Stimulated activated CD4-positive, alpha-beta T cell treated with anti-CD3 and anti-CD28 coated beads, Interleukin-1b, Interleukin-23, amount 100 ng/mL, for 1 hour (primary cell): ENCODE data around the gene SHLD1.

Experiments
- DNase-seq, 2 donors: peaks; one replicate each; pipeline ENCODE4 v3.0.0-alpha.2; 2020; ENCODE audit warnings: low read depth in 2 of 2

SHLD1 gene

DNA sequence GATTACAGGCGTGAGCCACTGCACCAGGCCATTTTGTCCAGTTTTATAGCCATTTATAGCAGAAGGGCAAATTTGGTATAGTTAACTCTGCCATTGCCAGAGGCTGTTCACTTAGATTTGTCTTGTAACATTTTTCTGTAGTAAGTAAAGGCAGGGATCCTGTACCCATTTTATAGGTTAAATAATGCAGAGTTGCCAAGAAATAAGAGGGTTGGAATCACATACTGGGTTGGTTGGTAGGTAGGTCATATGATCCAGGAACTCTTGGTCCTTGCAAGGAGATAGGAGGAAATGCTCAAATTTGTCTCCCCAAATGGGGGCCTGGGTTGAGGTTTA lies 68.1 kb downstream of the SHLD1 start:
- no peak for DNase-seq

DNA sequence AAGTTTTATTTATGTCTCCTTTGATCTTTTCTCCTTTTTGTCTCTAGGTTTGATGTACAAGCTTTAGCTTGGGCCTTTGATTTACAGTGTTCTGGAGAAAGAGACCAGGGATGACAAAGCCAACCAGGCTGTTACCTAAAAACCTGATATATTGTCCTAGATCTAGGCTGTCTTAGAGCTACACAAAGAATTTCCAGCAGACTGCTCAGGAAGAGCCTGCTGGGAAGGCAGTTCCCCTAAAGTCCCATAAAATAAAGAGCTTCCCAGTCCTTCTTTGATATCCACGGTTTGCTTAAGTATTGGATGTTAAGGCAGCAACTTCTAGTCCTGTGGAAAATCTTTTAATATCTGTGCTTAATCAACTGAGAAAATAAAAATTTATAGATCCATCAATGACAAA lies 70.5 kb downstream of the SHLD1 start:
- no peak for DNase-seq

DNA sequence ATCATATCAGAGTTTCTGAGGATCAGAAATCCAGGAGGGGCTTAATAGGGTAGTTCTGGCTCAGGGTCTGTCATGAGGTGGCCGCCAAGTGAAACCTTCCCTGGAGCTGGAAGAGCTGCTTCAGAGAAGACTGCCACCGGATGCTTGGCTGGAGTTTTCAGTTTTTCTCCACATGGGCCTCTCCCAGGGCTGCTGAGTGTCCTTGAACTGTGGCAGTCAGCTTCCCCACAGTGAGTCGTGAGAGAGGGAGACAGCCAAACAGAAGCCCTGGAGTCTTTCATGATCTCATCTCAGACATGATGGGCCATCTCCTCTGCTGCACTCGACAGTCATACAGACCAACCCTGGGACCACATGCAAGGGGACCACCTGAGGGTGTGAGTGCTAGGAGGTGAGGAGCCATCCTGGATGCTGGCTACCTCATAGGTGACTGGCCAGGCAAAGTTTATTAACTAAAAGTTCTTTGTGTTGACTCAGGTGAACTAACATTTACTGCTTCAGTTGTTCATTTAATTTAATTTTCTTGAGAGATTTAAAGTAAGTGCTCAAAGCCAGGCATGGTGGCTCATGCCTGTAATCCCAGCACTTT lies 71.5 kb downstream of the SHLD1 start:
- DNase-seq, result no peak

DNA sequence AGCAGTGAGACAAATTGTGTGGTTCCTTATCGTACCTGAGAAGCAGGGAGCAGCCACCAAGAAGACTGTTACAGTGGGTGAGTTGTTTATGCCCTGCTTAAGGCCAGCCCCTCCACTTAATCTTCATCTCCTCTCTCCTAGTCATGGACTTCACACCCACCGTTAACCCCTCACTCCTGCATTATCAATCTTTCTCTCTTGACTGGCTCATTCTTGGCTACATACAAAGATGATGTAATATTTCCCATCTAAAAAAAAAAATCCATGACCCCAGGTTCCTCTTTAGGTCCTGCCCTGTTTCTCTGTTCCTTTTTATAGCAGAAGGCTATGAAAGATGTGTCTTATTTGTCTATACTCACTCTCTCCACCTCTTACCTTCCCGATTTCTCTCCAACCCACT lies 72.4 kb downstream of the SHLD1 start:
- DNase-seq, result no peak

DNA sequence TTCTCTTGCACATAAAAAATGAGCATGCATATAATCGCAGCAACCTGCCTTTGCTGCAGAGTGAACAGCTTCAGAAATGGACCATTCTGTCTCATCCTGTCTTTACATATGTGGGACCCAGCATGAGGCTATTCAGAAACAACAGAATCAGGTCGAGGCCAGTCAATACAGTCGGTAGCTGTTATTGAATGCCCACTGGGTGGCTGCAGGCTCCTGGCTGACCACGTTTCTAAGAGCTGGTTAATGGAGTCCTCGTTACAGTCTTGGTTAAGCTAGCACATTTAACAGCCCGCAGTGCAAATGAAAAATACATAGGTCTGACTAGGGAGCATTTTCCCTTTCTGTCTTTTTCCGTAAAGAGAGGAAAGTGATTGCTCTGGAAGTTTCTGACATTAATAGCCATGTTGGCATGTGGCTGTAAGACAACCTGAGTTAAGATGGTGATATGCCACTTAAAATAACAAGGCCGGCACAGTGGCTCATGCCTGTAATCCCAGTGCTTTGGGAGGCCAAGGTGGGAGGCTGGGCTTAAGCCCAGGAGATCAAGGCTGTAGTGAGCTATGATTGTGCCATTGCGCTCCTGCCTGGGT lies 75.0 kb downstream of the SHLD1 start:
- DNase-seq, result no peak

DNA sequence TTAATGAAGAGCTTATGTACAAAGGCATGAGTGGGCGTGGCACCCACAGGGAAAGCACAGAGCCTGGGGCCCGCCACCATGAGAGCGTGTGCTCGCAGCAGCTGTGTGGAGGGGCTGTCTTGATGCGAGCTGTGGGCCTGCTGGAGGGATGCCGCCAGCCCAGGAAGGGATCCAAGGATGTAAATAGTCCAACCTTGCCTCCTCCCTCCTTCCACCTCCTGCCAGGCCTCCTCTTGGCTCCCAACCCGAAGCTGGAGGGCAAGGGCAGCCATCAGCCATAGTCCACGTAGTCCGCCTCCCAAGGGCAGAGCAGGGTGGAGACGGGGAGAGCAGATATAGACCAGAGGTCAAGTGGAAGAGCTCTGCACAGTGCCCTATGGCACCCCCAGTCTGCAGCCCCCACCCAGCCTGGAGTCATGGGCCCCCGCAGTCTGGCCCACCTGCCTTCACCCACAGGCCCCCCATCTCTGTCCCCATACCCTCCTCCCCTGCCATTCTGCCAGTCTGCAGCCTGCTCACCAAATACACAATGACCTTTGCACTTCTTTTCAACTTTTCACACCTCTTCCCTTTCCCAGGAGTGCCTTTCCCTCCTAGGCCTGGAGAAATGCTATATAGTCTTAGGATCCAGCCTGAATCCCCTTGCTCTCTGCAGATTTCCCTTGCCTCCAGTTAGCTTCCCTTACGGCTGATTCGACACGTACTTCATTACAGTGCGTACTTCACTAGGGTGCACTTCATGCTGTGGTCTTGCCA lies 77.1 kb downstream of the SHLD1 start:
- DNase-seq, result no peak

DNA sequence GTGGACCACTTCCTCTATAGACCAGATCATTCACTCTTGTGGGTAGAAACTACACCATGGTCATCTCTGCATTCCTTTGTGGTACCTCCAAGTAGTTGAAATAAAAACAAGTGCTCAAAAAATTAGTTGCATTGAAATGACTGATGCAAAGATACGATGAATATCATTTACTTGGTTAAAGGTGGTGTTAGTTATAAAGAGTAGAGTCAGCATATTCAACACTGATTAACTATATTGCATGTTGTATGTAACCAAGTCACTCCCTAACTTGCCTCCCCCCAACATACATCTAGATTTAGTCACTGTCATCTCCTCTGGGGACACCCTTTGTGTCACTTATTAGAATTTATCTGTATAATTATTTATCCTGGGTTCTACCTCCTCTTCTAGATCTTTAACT lies 77.7 kb downstream of the SHLD1 start:
- no peak for DNase-seq

DNA sequence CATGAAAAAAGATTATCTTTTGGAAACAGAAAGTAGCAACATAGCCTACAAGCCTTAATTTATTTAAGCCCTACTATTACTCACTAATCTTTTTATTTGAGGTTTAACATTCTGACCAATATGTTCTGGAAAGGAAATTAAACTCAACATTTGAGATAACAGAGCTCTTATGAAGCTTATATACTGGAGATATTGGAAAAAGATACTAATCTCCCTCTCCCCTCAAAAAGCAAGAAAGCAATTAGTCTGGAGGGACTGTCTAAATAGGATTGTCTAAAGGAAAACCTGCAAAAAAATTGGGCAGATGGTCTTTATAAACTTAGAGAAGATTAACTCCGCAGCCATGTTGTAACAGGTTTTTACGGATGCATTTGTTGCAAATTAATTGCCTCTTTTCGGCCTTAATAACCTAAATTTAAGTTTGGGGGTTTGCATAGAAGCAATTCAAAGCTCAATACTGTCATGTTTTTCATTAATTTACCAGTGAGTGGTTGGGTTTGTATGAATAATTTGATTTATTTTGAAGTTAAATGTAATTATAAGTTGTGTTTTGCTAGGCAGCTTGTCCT lies 79.1 kb downstream of the SHLD1 start:
- no peak for DNase-seq

- no peak for DNase-seq
Measured at GRCh38 chr20:5831539-5832237, 81.5 kb downstream of the SHLD1 start.

- DNase-seq, result no peak
Measured at GRCh38 chr20:5833309-5833941, 83.2 kb downstream of the SHLD1 start.

DNA sequence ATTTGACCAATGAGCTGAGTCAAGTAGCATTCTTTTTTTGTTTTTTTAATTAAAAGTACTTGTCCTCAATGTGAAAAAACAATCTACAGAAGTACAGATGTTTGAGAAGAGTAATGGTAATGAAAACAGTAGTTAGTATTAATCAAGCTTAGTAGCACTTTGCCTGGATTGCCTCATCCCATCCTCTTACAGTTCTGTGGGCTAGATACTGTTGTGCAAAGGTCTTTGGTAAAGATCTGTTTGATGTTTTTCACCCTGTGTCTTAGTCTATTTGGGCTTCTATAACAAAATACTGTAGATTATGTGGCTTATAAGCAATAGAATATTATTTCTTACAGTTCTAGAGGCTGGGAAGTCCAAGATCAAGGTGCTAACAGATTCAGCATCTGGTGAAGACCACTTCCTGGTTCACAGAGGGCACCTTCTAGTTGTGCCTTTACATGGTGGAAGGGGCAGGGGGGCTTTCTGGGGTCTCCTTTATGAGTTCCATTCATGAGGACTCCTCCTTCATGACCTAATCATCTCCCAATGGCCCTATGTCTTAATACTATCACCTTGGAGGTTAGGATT lies 84.3 kb downstream of the SHLD1 start:
- no peak for DNase-seq

- DNase-seq, result no peak
Measured at GRCh38 chr20:5835321-5835821, 85.2 kb downstream of the SHLD1 start.

DNA sequence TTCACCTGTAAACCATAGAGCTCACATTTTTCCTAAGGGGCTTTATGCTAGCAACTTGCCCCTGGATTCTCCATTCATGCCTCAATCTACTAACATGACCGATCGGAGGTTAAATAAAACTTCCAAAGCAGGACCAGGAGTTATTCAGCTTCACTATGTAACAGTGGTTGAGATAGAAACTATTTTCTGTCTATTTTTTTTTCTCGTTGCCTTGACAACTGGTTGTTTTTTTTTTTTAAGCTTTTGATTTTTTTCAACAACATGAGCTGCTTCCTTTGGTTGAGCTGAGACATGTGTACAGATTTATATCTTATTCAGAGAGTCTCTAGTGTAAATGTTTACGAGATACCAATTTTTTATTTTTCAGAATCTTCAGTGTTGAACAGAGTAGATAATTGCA lies 85.7 kb downstream of the SHLD1 start:
- no peak for DNase-seq

DNA sequence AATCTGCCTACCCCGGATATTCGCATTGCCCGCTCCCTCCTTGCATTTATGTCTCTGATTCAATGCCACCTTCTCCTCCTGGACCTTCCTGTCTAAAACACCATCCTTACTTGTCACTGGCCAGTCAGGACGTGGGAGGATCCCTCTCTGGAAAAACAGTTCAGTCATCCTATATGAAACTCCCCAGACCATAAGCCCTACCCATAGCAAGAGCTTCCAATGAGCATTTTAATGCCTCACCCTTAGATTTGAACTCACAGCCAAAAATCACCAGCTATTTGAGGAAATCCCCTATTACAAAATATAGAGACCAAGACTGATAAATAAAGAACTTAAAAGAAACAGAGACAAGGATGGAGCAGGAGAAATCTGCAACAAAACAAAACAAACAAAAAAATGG lies 86.4 kb downstream of the SHLD1 start:
- DNase-seq, result no peak

- DNase-seq, result no peak
Measured at GRCh38 chr20:5840411-5841002, 90.3 kb downstream of the SHLD1 start.

DNA sequence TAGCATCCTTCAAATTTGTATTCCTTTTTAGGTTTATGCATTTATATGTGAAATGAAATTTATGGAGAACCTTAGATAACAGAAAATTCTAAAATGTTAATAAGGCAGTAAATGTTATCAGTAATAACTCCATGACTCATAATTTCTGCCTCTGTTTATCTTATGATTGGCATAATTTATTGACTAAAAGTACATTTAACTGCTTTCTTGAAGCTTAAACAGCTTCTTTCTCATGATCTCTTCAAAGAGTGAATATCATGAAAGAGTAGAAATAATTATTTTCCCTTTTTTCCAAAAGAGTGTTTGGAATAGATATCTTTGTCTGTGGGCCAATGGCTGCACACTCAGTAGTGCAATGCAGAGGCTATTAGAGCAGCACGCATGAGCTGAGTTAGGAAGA lies 91.3 kb downstream of the SHLD1 start:
- DNase-seq, result no peak

GRCh38 chr20:5842465-5842864 lies 92.3 kb downstream of the SHLD1 start:
- no peak for DNase-seq

- no peak for DNase-seq
Measured at GRCh38 chr20:5843054-5843592, 92.9 kb downstream of the SHLD1 start.

GRCh38 chr20:5844063-5844681 lies 94.0 kb downstream of the SHLD1 start:
- peak in 1 of 2 donors; percentile 16 for DNase-seq
